Measurements from ENCODE around the gene VPS54.

The VPS54 gene

DNA sequence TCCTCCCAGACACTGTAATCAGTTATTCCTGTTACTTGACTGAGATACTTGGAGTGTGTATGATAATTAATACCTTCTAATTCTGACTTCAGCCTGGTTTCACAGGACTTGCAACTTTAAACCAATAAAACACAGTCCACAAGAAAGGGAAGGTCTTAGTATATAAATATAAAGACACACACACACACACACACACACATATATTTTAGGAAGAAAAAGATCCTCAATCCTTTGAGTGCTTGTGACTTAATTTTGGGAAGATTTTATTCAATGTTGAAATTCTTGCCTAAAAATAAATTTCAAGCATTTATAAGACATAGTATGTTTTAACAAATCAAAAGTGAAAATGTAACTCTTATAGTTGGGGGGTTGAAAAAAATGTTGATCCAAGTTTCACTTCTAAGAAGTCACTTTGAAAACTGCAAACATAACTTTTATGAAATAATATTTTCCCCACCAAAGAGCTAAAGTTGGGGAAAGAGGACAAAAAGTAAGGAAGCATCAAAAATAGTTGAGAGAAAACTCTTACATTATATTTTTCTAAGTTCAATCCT, 824 bp upstream of the VPS54 start:
- Histone ChIP-seq H3K27ac (peak overlapping the region; percentile 91), H3K9me3 (no peaks in the 10 kb centered on the region), H3K4me1 (ENCODE audit: control insufficient read depth in 1 of 2, insufficient read depth in 1 of 2, low read depth in 1 of 2, low read length in 1 of 2) (peaks cover 38 to 40% of the 10 kb centered on the region in 2 experiments), H3K4me3 (ENCODE audit: low read depth in 1 of 2, low read length in 1 of 2) (peak overlapping the region; percentile 74 to 77), H3K36me3 (no peaks in the 10 kb centered on the region), H3K27me3 (no peaks in the 10 kb centered on the region)
- TF ChIP-seq, protein P1, sequence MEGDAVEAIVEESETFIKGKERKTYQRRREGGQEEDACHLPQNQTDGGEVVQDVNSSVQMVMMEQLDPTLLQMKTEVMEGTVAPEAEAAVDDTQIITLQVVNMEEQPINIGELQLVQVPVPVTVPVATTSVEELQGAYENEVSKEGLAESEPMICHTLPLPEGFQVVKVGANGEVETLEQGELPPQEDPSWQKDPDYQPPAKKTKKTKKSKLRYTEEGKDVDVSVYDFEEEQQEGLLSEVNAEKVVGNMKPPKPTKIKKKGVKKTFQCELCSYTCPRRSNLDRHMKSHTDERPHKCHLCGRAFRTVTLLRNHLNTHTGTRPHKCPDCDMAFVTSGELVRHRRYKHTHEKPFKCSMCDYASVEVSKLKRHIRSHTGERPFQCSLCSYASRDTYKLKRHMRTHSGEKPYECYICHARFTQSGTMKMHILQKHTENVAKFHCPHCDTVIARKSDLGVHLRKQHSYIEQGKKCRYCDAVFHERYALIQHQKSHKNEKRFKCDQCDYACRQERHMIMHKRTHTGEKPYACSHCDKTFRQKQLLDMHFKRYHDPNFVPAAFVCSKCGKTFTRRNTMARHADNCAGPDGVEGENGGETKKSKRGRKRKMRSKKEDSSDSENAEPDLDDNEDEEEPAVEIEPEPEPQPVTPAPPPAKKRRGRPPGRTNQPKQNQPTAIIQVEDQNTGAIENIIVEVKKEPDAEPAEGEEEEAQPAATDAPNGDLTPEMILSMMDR (IDR thresholded peaks at IDR 0.05): no peak

DNA sequence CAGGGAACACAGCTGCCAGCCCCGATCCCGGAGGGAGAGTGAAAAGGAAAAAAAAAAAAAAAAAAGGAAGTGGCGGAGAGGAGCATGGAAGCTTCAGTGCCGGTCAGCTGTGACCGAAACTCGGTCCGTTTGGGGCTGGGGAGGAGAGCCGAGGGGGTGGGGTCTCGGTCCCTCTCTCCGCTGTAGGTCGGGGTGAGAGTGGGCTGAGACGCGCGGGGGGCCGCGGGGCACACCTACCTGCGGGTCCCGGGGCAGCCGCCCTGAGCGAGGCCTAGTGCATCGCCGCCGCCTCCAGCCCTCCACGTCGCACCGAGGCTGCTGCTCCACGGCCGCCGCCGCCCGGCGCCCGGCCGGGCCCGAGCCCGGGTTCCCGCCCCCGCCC, 536 bp downstream of the VPS54 start:
- peak overlapping the region; percentile 74 to 77 for H3K4me3 ChIP-seq (ENCODE audit: low read depth in 1 of 2, low read length in 1 of 2)
- H3K27me3 ChIP-seq: no peaks in the 10 kb centered on the region
- H3K27ac ChIP-seq: peak overlapping the region; percentile 91
- H3K9me3 ChIP-seq: no peaks in the 10 kb centered on the region
- TF ChIP-seq, protein P1 (IDR thresholded peaks at IDR 0.05): no peak
- no peaks in the 10 kb centered on the region for H3K36me3 ChIP-seq
- peaks cover 52% of the 10 kb centered on the region in 2 experiments for H3K4me1 ChIP-seq (ENCODE audit: control insufficient read depth in 1 of 2, insufficient read depth in 1 of 2, low read depth in 1 of 2, low read length in 1 of 2)

DNA sequence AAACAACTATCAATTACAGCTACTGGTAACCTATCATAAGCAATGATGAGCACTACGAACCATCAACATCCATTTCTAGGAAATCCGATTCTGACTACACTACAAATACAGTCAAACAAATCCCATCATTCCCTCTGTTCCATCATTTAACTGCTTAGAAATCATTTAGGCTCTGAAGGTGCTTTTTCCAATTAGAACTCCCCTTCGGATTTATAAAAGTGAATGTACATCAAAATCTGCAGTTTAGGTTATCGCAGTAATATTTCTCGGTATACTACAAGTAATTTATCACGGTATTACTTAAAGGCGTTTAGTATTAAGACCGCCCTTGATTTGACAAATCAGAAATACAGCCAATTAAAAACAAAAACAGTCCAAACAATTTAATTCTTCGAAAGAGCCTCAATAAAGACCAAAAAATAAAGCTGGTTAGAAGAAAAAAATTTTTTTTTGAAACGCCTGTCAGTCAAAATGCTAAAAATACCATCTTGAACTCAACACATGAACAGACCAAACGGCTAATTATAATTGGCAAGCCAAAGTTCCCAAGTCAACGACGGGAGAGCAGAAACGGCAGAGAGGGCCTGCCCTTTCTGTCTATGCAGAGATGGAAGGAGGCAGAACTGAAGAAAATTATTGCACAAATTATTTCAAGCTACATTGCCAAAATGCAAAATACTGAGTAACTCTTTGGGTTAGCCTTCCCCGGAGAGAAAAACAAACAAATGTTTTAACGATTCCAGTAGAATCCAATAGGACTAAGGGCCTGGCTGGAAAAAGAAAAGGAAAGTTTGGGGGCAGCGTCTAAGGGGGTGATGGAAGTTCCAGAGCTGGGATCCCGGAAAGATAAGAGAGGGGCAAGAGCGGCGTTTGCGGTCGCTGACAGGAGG, 1.2 kb downstream of the VPS54 start:
- TF ChIP-seq, protein P1 (IDR thresholded peaks at IDR 0.05): no peak
- Histone ChIP-seq H3K4me1 (ENCODE audit: control insufficient read depth in 1 of 2, insufficient read depth in 1 of 2, low read depth in 1 of 2, low read length in 1 of 2) (peaks cover 53 to 55% of the 10 kb centered on the region in 2 experiments), H3K36me3 (no peaks in the 10 kb centered on the region), H3K4me3 (ENCODE audit: low read depth in 1 of 2, low read length in 1 of 2) (peak overlapping the region; percentile 74 to 77), H3K27ac (peak overlapping the region; percentile 91), H3K27me3 (no peaks in the 10 kb centered on the region), H3K9me3 (no peaks in the 10 kb centered on the region)

DNA sequence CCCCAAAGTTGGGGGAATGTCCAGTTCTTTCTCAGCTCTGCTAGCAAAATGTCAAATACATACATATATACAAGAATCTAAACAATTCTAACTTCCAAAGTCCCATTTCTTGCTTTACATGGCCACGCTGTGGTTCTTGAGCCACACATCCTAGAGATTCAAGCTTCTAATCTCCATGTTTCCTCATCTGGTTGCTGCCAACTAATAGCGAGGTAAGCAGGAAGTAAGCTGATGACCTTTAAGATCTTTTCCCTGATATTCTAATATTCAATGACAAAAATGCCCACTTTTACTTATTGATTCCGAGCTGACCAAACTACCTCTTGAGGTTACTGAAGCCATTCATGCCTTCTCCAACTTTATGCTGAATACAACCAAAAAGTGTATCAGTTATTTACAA, 3.3 kb downstream of the VPS54 start:
- TF ChIP-seq, protein P1 (IDR thresholded peaks at IDR 0.05): no peak
- Histone ChIP-seq H3K36me3 (no peaks in the 10 kb centered on the region), H3K27ac (peak overlapping the region; percentile 84), H3K9me3 (no peaks in the 10 kb centered on the region), H3K4me1 (ENCODE audit: control insufficient read depth in 1 of 2, insufficient read depth in 1 of 2, low read depth in 1 of 2, low read length in 1 of 2) (peaks cover 60 to 64% of the 10 kb centered on the region in 2 experiments), H3K27me3 (no peaks in the 10 kb centered on the region), H3K4me3 (ENCODE audit: low read depth in 1 of 2, low read length in 1 of 2) (peak overlapping the region; percentile 56 to 57)

DNA sequence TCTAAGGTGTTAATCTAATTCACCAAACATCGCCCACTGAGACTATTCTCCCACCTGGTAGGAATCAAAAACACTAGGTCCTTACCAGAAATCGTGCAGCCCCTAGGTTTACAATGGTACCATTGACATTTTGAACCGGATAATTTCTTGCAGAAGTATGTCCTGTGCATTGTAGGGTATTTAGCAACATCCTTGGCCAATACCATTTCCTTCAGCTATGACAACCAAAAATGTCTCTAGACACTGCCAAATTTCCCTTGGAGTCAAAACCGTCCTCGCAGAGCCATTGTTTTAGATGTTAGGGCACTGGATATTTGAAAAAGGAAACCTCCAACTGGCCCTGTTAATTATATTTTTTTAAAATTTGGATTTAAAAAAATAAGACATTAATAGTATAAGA, 3.8 kb downstream of the VPS54 start:
- H3K27ac ChIP-seq: peak overlapping the region; percentile 84
- H3K9me3 ChIP-seq: no peaks in the 10 kb centered on the region
- TF ChIP-seq, protein P1 (IDR thresholded peaks at IDR 0.05): no peak
- H3K4me3 ChIP-seq (ENCODE audit: low read depth in 1 of 2, low read length in 1 of 2): peak overlapping the region; percentile 56 to 57
- H3K27me3 ChIP-seq: no peaks in the 10 kb centered on the region
- H3K4me1 ChIP-seq (ENCODE audit: control insufficient read depth in 1 of 2, insufficient read depth in 1 of 2, low read depth in 1 of 2, low read length in 1 of 2): peaks cover 60 to 64% of the 10 kb centered on the region in 2 experiments
- H3K36me3 ChIP-seq: no peaks in the 10 kb centered on the region

Measured in neutrophil (primary cell).